ENCODE results near the gene RHEX.

Gene RHEX

GRCh38 chr1:206081856-206082255 lies 28.9 kb downstream of the RHEX start:
- Histone ChIP-seq H3K9me3 (replicated peaks; ENCODE audit: insufficient read depth, low read length) (no peaks in the 10 kb centered on the region), H4K20me1 (ENCODE audit: insufficient read depth, low read length) (no peaks in the 10 kb centered on the region), H3K27me3 (replicated peaks; ENCODE audit: insufficient read depth, low read length) (no peaks in the 10 kb centered on the region), H2AFZ (ENCODE audit: low read length) (no peak overlapping the region), H3K4me3 (ENCODE audit: low read length) (no peak overlapping the region), H3K27ac (ENCODE audit: low read length) (no peak overlapping the region), H3K9me2 (replicated peaks; ENCODE audit: insufficient read depth, low read length) (no peaks in the 10 kb centered on the region), H3K4me1 (ENCODE audit: low read length) (no peaks in the 10 kb centered on the region), H3F3A (ENCODE audit: insufficient read depth, low read length) (no peaks in the 10 kb centered on the region), H3K79me2 (ENCODE audit: low read length) (no peaks in the 10 kb centered on the region), H3K9ac (ENCODE audit: low read length) (no peak overlapping the region), H3K4me2 (ENCODE audit: low read depth, low read length) (no peak overlapping the region), H3K36me3 (replicated peaks; ENCODE audit: insufficient read depth, low read length) (no peaks in the 10 kb centered on the region)
- TF ChIP-seq EZH2 (optimal IDR thresholded peaks at IDR 0.05; ENCODE audit: low read depth, low read length) (no peak), CTCF (IDR thresholded peaks at IDR 0.05; ENCODE audit: low read length) (no peak), EZH2phosphoT487 (IDR thresholded peaks at IDR 0.05; ENCODE audit: low read length) (no peak)
- DNase-seq: no peak

- H3K4me3 ChIP-seq (ENCODE audit: low read length): no peak overlapping the region
- no peaks in the 10 kb centered on the region for H3K27me3 ChIP-seq (replicated peaks; ENCODE audit: insufficient read depth, low read length)
- no peaks in the 10 kb centered on the region for H3K36me3 ChIP-seq (replicated peaks; ENCODE audit: insufficient read depth, low read length)
- no peaks in the 10 kb centered on the region for H3K79me2 ChIP-seq (ENCODE audit: low read length)
- H3K9me2 ChIP-seq (replicated peaks; ENCODE audit: insufficient read depth, low read length): no peaks in the 10 kb centered on the region
- H2AFZ ChIP-seq (ENCODE audit: low read length): no peak overlapping the region
- H3K9me3 ChIP-seq (replicated peaks; ENCODE audit: insufficient read depth, low read length): no peaks in the 10 kb centered on the region
- no peak overlapping the region for H3K4me2 ChIP-seq (ENCODE audit: low read depth, low read length)
- no peak overlapping the region for H3K27ac ChIP-seq (ENCODE audit: low read length)
- H3K4me1 ChIP-seq (ENCODE audit: low read length): no peaks in the 10 kb centered on the region
- H3F3A ChIP-seq (ENCODE audit: insufficient read depth, low read length): no peaks in the 10 kb centered on the region
- H4K20me1 ChIP-seq (ENCODE audit: insufficient read depth, low read length): no peaks in the 10 kb centered on the region
- TF ChIP-seq EZH2 (optimal IDR thresholded peaks at IDR 0.05; ENCODE audit: low read depth, low read length): no peak
- no peak for TF ChIP-seq CTCF (IDR thresholded peaks at IDR 0.05; ENCODE audit: low read length)
- TF ChIP-seq EZH2phosphoT487 (IDR thresholded peaks at IDR 0.05; ENCODE audit: low read length): no peak
- DNase-seq: no peak
- no peak overlapping the region for H3K9ac ChIP-seq (ENCODE audit: low read length)
These were observed 30.1 kb downstream of the RHEX start for GRCh38 chr1:206082831-206083695.

- Histone ChIP-seq H4K20me1 (ENCODE audit: insufficient read depth, low read length) (no peaks in the 10 kb centered on the region), H3K79me2 (ENCODE audit: low read length) (no peaks in the 10 kb centered on the region), H3K36me3 (replicated peaks; ENCODE audit: insufficient read depth, low read length) (no peaks in the 10 kb centered on the region), H3K4me2 (ENCODE audit: low read depth, low read length) (no peak overlapping the region), H3K9me2 (replicated peaks; ENCODE audit: insufficient read depth, low read length) (no peaks in the 10 kb centered on the region), H3K27ac (ENCODE audit: low read length) (no peak overlapping the region), H3K4me1 (ENCODE audit: low read length) (no peaks in the 10 kb centered on the region), H3F3A (ENCODE audit: insufficient read depth, low read length) (no peaks in the 10 kb centered on the region), H3K4me3 (ENCODE audit: low read length) (no peak overlapping the region), H3K27me3 (replicated peaks; ENCODE audit: insufficient read depth, low read length) (no peaks in the 10 kb centered on the region), H2AFZ (ENCODE audit: low read length) (no peak overlapping the region), H3K9ac (ENCODE audit: low read length) (no peak overlapping the region), H3K9me3 (replicated peaks; ENCODE audit: insufficient read depth, low read length) (no peaks in the 10 kb centered on the region)
- DNase-seq: no peak
- TF ChIP-seq EZH2 (optimal IDR thresholded peaks at IDR 0.05; ENCODE audit: low read depth, low read length): no peak
- TF ChIP-seq CTCF (IDR thresholded peaks at IDR 0.05; ENCODE audit: low read length): no peak
- TF ChIP-seq EZH2phosphoT487 (IDR thresholded peaks at IDR 0.05; ENCODE audit: low read length): no peak
These were observed 30.8 kb downstream of the RHEX start for GRCh38 chr1:206083750-206084149.
